GM12872 (cell line): ENCODE results near the gene FAM177B.

Experiments used
- CTCF ChIP-seq: IDR thresholded peaks from 3 replicates; pipeline ENCODE4 v1.5.1; 2011; ENCODE audit warnings: low read depth, mild to moderate bottlenecking, low read length, moderate library complexity; ENCODE audit not compliant: insufficient read depth

FAM177B gene

GRCh38 chr1:222749927-222750326, 12.9 kb downstream of the FAM177B start:
- no peak for TF ChIP-seq CTCF

- TF ChIP-seq CTCF: no peak
Observed at GRCh38 chr1:222750651-222751050, 13.6 kb downstream of the FAM177B start.

- no peak for TF ChIP-seq CTCF
Observed at GRCh38 chr1:222751255-222751654, 14.3 kb downstream of the FAM177B start.

- TF ChIP-seq CTCF: no peak
Observed at GRCh38 chr1:222754366-222755139, 17.6 kb downstream of the FAM177B start.

- no peak for TF ChIP-seq CTCF
Observed at GRCh38 chr1:222757646-222758268, 20.8 kb downstream of the FAM177B start.

- no peak for TF ChIP-seq CTCF
Observed at GRCh38 chr1:222759451-222760035, 22.5 kb downstream of the FAM177B start.

- no peak for TF ChIP-seq CTCF
Observed at GRCh38 chr1:222761083-222761482, 24.1 kb downstream of the FAM177B start.
